Lower leg skin (tissue), 4 donors: Measurements from ENCODE around the gene PITPNC1. TPM values are rescaled to one million over a fixed set of nuclear protein-coding genes. Genes with fewer than 3 reads are reported as not detected.

Experiments
- DNase-seq, 2 donors: peaks; one replicate each; pipeline ENCODE4 v3.0.0-alpha.2; 2019; ENCODE audit warnings: low spot score in 2 of 2
- H3K4me3 ChIP-seq: fragments of 200-600 bp; sonication (generic); 2 replicates; pipeline ENCODE4 v1.5.1; 2017; ENCODE audit warnings: mild to moderate bottlenecking, low read depth; ENCODE audit not compliant: poor library complexity, severe bottlenecking
- POLR2A ChIP-seq, 2 donors: fragments of 450-650 bp; IDR thresholded peaks; one replicate each; pipeline ENCODE4 v1.6.1; 2016 to 2017; ENCODE audit warnings: antibody characterized with exemption in 2 of 2, mild to moderate bottlenecking in 1 of 2, moderate library complexity in 1 of 2
- WGBS, 2 donors: methylation state at CpG; one replicate each; pipeline ENCODE4 v1.1.5; 2018; 5-methylcytosine and 5-hydroxymethylcytosine counted together
- intact Hi-C: fragments of 100-400 bp; cut with DNase I; formaldehyde crosslinking; loops from one replicate; pipeline ENCODE4 v1.15.0; 2023; ENCODE audit warnings: low total_unique reads
- total RNA-seq, 4 donors: library from RNA; depleted of rRNA; stranded (reverse); fragments of >200 nt; gene quantifications; one replicate each; pipeline ENCODE4 v1.1.0, GENCODE V29; 2016
- TF ChIP-seq, protein P1 (sequence below), 3 donors: fragments of 450-650 bp; IDR thresholded peaks; one replicate each; pipeline ENCODE4 v1.5.1; 2016; ENCODE audit warnings: antibody characterized with exemption in 3 of 3, mild to moderate bottlenecking in 3 of 3, moderate library complexity in 2 of 3

PITPNC1 gene
- total RNA-seq, 4 donors from 2014 or later: 1.7 to 8.2 (median 4.6) TPM

DNA sequence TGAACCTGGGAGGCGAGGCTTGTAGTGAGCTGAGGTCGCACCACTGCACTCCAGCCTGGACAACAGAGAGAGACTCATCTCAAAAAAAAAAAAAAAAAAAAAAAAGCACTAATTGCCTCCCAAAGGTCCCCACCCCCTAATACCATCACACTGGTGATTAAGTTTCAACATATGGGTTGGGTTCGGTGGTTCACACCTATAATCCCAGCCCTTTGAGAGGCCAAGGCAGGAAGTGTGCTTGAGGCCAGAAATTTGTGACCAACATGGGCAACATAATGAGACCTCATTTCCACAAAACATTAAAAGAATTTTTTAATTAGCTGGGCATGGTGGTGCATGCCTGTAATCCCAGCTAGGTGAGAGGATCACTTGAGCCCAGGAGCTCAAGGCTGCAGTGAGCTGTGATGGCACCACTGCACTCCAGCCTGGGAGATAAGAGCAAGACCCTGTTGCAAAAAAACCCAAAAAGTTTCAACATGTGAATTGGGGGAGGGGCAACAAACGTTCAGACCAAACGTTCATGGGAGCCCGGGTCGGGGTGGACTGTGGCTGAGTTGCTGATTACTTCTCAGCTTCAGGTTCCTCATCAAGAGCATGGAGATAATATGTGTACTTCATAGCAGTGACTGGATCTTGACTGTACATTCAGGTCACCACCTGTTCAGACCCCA lies 278.5 kb downstream of the PITPNC1 start:
- intact Hi-C loops: no loop called here
- H3K4me3 ChIP-seq: no peak overlapping the region
- no peak for TF ChIP-seq POLR2A (IDR thresholded peaks at IDR 0.05)
- TF ChIP-seq, protein P1, sequence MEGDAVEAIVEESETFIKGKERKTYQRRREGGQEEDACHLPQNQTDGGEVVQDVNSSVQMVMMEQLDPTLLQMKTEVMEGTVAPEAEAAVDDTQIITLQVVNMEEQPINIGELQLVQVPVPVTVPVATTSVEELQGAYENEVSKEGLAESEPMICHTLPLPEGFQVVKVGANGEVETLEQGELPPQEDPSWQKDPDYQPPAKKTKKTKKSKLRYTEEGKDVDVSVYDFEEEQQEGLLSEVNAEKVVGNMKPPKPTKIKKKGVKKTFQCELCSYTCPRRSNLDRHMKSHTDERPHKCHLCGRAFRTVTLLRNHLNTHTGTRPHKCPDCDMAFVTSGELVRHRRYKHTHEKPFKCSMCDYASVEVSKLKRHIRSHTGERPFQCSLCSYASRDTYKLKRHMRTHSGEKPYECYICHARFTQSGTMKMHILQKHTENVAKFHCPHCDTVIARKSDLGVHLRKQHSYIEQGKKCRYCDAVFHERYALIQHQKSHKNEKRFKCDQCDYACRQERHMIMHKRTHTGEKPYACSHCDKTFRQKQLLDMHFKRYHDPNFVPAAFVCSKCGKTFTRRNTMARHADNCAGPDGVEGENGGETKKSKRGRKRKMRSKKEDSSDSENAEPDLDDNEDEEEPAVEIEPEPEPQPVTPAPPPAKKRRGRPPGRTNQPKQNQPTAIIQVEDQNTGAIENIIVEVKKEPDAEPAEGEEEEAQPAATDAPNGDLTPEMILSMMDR (IDR thresholded peaks at IDR 0.05): no peak
- no peak for DNase-seq
- WGBS, 2 donors: 86 to 92% methylated on average over 7 of the region's 7 CpGs

DNA sequence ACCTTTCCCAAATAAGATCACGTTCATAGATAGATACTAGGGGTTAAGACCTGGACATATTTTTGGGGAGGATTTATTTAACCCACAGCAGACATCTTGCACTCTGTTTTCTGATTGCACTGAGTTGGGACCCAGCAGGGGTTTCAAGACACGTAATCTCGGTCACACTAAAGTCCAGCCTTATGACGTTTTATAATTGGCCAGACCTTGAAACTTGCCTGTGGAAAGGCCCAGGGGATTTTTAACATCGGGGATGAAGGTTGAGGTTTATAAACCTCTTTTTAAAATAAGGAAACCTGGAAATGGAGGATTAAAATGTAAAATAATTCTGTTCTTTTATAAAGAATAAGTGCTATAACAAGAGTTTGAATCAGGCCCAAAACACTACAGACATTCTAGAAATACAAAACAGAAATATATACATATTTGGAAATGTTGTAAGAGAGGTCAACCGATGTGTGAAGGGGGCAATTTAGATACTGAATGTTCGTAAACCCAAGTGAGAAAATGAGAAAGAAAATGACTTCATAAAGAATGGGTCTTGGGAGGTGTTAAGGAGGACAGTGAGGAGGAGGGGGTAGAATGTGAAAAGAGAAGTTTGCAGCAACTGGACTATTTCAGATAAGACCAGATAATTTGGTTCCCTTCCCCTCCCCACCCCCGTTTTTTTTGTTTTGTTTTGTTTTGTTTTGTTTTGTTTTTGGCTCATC lies 279.6 kb downstream of the PITPNC1 start:
- WGBS, 2 donors: 85 to 87% methylated on average over 8 of the region's 8 CpGs
- intact Hi-C loops: no loop called here
- no peak overlapping the region for H3K4me3 ChIP-seq
- DNase-seq: no peak
- no peak for TF ChIP-seq POLR2A (IDR thresholded peaks at IDR 0.05)
- TF ChIP-seq, protein P1 (IDR thresholded peaks at IDR 0.05): no peak

DNA sequence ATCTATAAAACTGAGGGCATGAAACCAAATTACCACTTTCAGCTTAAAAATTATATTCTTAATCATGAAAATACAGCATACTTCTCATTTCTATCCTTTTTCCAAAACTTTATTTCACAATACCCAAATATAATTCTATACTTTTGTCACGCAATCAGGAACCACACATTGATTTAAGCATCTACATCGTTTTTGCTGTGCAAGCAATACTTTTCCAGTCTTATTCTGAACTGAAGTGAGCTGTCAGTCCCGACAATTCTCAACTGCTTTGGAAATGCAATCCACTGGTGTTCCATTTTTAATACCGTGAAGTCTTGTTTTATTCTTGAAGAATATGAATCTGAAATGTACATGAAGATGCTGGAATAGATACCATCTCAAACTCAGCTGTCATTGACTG lies 280.5 kb downstream of the PITPNC1 start:
- no peak overlapping the region for H3K4me3 ChIP-seq
- TF ChIP-seq, protein P1 (IDR thresholded peaks at IDR 0.05): no peak
- no peak for TF ChIP-seq POLR2A (IDR thresholded peaks at IDR 0.05)
- intact Hi-C loops: no loop called here
- no peak for DNase-seq
- 96 to 98% methylated on average over 4 of the region's 4 CpGs for WGBS, 2 donors

DNA sequence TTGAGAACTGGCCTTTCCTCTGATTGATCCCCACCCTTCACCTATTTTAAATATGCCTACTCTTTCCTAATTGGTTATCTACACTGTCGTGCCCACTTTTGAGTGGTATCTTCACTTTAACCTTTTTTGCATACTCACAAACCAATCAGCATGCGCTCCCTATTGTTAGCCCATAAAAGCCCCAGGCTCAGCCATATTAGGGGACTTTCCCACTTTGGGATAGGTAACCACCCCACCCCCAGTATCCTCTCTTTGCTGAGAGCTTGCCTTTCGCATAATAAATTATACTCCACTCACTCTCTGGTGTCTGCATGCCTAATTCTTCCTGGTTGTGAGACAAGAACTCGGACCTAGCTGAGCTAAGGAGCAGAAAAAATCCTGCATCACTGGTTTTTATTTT lies 281.2 kb downstream of the PITPNC1 start:
- 94 to 99% methylated on average over 4 of the region's 4 CpGs for WGBS, 2 donors
- TF ChIP-seq, protein P1 (IDR thresholded peaks at IDR 0.05): no peak
- TF ChIP-seq POLR2A (IDR thresholded peaks at IDR 0.05): no peak
- intact Hi-C loops: no loop called here
- no peak for DNase-seq
- H3K4me3 ChIP-seq: no peak overlapping the region

DNA sequence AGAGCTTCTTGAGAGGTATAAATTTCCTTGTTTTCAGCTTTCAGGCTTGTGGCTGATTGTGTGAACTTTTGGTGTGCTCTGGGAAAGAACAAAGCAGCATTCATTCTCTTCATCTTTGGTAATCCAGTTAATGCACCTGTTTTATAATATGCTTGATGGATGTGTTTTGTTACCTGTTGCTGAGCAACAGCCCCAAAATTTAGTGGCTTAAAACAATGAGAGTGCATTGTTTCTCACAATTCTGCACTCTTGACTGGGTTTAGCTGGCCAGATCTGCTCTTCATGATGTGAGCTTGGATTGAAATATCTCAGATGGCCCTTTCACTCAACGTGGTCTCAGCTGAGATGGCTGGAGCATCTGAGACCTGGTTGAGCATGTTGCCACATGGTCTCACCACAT lies 281.9 kb downstream of the PITPNC1 start:
- no peak for DNase-seq
- TF ChIP-seq, protein P1 (IDR thresholded peaks at IDR 0.05): no peak
- TF ChIP-seq POLR2A (IDR thresholded peaks at IDR 0.05): no peak
- H3K4me3 ChIP-seq: no peak overlapping the region
- intact Hi-C loops: no loop called here
- WGBS, 2 donors: 81% methylated on average over 1 of the region's 1 CpG
